Stomach (tissue), 9 donors: Measurements from ENCODE around the gene C14orf180. TPM values are rescaled to one million over a fixed set of nuclear protein-coding genes. Genes with fewer than 3 reads are reported as not detected.

ENCODE experiments used
- DNase-seq, 2 donors: peaks; one replicate each; pipeline versions ENCODE4 v3.0.0 to v3.0.0-alpha.2; 2013 to 2019
- H3K27ac ChIP-seq, 5 donors: fragments of 200-600 bp in 4 of 5; sonication (generic) in 4 of 5; one replicate each; pipeline ENCODE4 v1.5.1; 2013 to 2019; ENCODE audit warnings: mild to moderate bottlenecking in 1 of 5, moderate library complexity in 1 of 5
- H3K27me3 ChIP-seq, 3 donors: fragments of 200-600 bp; sonication (generic); one replicate each; pipeline ENCODE4 v1.5.1; 2017 to 2019; ENCODE audit warnings: mixed run types in 1 of 3
- H3K36me3 ChIP-seq, 4 donors: fragments of 200-600 bp; sonication (generic); 1 replicate in 3 of 4; 2 replicates in 1 of 4; pipeline ENCODE4 v1.5.1; 2016 to 2019
- H3K4me1 ChIP-seq, 4 donors: fragments of 200-600 bp; sonication (generic); one replicate each; pipeline ENCODE4 v1.5.1; 2016 to 2019
- H3K4me3 ChIP-seq, 4 donors: fragments of 200-600 bp; sonication (generic) in 3 of 4; one replicate each; pipeline ENCODE4 v1.5.1; 2016 to 2019; ENCODE audit warnings: mild to moderate bottlenecking in 1 of 4
- H3K9me3 ChIP-seq, 4 donors: fragments of 200-600 bp; sonication (generic); one replicate each; pipeline ENCODE4 v1.5.1; 2016 to 2019
- CTCF ChIP-seq, 7 experiments: fragments of 450-650 bp in 4 of 7; fragments of 200-600 bp in 3 of 7; sonication (generic) in 3 of 7; IDR thresholded peaks; one replicate each; pipeline ENCODE4 v1.5.1; 2016 to 2019; ENCODE audit warnings: antibody characterized with exemption in 7 of 7, control low read depth in 2 of 7, mild to moderate bottlenecking in 1 of 7
- EP300 ChIP-seq: sonication (generic); formaldehyde crosslinking; IDR thresholded peaks from one replicate; pipeline ENCODE4 v1.6.1; 2017; ENCODE audit warnings: antibody characterized with exemption
- POLR2A ChIP-seq, 4 donors: fragments of 450-650 bp; IDR thresholded peaks; one replicate each; pipeline ENCODE4 v1.6.1; 2016; ENCODE audit warnings: antibody characterized with exemption in 4 of 4, control low read depth in 2 of 4, mild to moderate bottlenecking in 1 of 4, moderate library complexity in 1 of 4
- POLR2AphosphoS5 ChIP-seq, 3 donors: sonication (generic); formaldehyde crosslinking; IDR thresholded peaks; one replicate each; pipeline ENCODE4 v1.6.1; 2016; ENCODE audit warnings: antibody characterized with exemption in 3 of 3
- WGBS, 5 donors: extraction: QIAGEN DNeasy Blood & Tissue Kit in 3 of 5; methylation state at CpG; one replicate each; pipeline versions ENCODE4 v1.1.5 to v1.1.7; 2013 to 2018; 5-methylcytosine and 5-hydroxymethylcytosine counted together
- intact Hi-C: fragments of 100-400 bp; cut with DNase I; formaldehyde crosslinking; loops from one replicate; pipeline ENCODE4 v1.15.1; 2023; ENCODE audit warnings: low total_unique reads
- polyA plus RNA-seq, 3 donors: library from polyadenylated mRNA; stranded (reverse); fragments of 200-250 nt; gene quantifications; one replicate each; pipeline ENCODE4 v1.2.3, GENCODE V29; 2013
- total RNA-seq, 5 donors: library from RNA; depleted of rRNA; stranded (reverse); fragments of >200 nt; gene quantifications; one replicate each; pipeline versions ENCODE4 v1.1.0 to v1.2.3, GENCODE V29; 2014 to 2016
- donor health status: healthy with polysubstance abuse.
- donor health status: Bipolar disorder and iron deficiency.
- donor health status: healthy.

C14orf180 gene
- total and polyA plus RNA-seq, 8 donors = 0.31 to 3.8 (median 0.45) TPM; not detected in 1

- Histone ChIP-seq H3K4me1 (peaks cover 0 to 12% (median 8%) of the 10 kb centered on the region in 4 donors), H3K36me3 (no peaks in the 10 kb centered on the region), H3K4me3 (no peak overlapping the region), H3K9me3 (no peaks in the 10 kb centered on the region), H3K27ac (no peak overlapping the region), H3K27me3 (peaks cover 0 to 89% (median 28%) of the 10 kb centered on the region in 3 donors)
- 39 to 41% (median 39%) methylated on average over 24 to 27 of the region's 27 CpGs for WGBS, 5 donors
- TF ChIP-seq EP300 (no peak), POLR2A (IDR thresholded peaks at IDR 0.05) (no peak), CTCF (IDR thresholded peaks at IDR 0.05) (no peak), POLR2AphosphoS5 (IDR thresholded peaks at IDR 0.05) (no peak)
- no peak for DNase-seq
- intact Hi-C loops = no loop called here
Observed at GRCh38 chr14:104567141-104567956, 12.2 kb upstream of the C14orf180 start.

- DNase-seq = no peak
- H3K27ac ChIP-seq = no peak overlapping the region
- peaks cover 0 to 84% (median 28%) of the 10 kb centered on the region in 3 donors for H3K27me3 ChIP-seq
- no peak for TF ChIP-seq POLR2A (IDR thresholded peaks at IDR 0.05)
- no peak for TF ChIP-seq POLR2AphosphoS5 (IDR thresholded peaks at IDR 0.05)
- TF ChIP-seq CTCF (IDR thresholded peaks at IDR 0.05) = no peak
- no peak for TF ChIP-seq EP300
- no peaks in the 10 kb centered on the region for H3K36me3 ChIP-seq
- peaks cover 0 to 12% (median 8%) of the 10 kb centered on the region in 4 donors for H3K4me1 ChIP-seq
- no peaks in the 10 kb centered on the region for H3K9me3 ChIP-seq
- 63 to 88% (median 67%) methylated on average over 5 to 9 of the region's 9 CpGs for WGBS, 5 donors
- H3K4me3 ChIP-seq = no peak overlapping the region
- intact Hi-C loops = no loop called here
Observed at GRCh38 chr14:104567957-104568225, 11.7 kb upstream of the C14orf180 start.

- no peak for DNase-seq
- H3K36me3 ChIP-seq = no peaks in the 10 kb centered on the region
- H3K4me1 ChIP-seq = peaks cover 0 to 8% (median 6%) of the 10 kb centered on the region in 4 donors
- no peaks in the 10 kb centered on the region for H3K9me3 ChIP-seq
- WGBS, 5 donors = 74 to 83% (median 81%) methylated on average over 7 to 11 of the region's 11 CpGs
- intact Hi-C loops = no loop called here
- H3K4me3 ChIP-seq = no peak overlapping the region
- H3K27ac ChIP-seq = no peak overlapping the region
- TF ChIP-seq EP300 (no peak), CTCF (IDR thresholded peaks at IDR 0.05) (no peak), POLR2A (IDR thresholded peaks at IDR 0.05) (no peak), POLR2AphosphoS5 (IDR thresholded peaks at IDR 0.05) (no peak)
- peaks cover 0 to 80% (median 27%) of the 10 kb centered on the region in 3 donors for H3K27me3 ChIP-seq
Observed at GRCh38 chr14:104568620-104569019, 10.9 kb upstream of the C14orf180 start.

- WGBS, 5 donors = 69 to 77% (median 74%) methylated on average over 10 of the region's 10 CpGs
- intact Hi-C loops = no loop called here
Observed at GRCh38 chr14:104569435-104569834, 10.1 kb upstream of the C14orf180 start.

More at GRCh38 chr14:104569435-104569834, 10.1 kb upstream of the C14orf180 start:
- H3K27me3 ChIP-seq = peaks cover 0 to 80% (median 19%) of the 10 kb centered on the region in 3 donors
- H3K27ac ChIP-seq = no peak overlapping the region
- H3K36me3 ChIP-seq = no peaks in the 10 kb centered on the region
- H3K4me3 ChIP-seq = no peak overlapping the region
- DNase-seq = no peak
- no peaks in the 10 kb centered on the region for H3K9me3 ChIP-seq
- H3K4me1 ChIP-seq = no peaks in the 10 kb centered on the region
- TF ChIP-seq CTCF (IDR thresholded peaks at IDR 0.05) (no peak), POLR2A (IDR thresholded peaks at IDR 0.05) (no peak), POLR2AphosphoS5 (IDR thresholded peaks at IDR 0.05) (no peak)
